ENCODE results near the gene AKR1C1. TPM values are rescaled to one million over a fixed set of nuclear protein-coding genes. Genes with fewer than 3 reads are reported as not detected.
"Not testable (repeated sequence)": the region's sequence is repeated elsewhere in the genome, so short reads cannot be mapped to it uniquely, and the experiment has no call there.

Gene AKR1C1
- total RNA-seq, 1 donor from 2014 or later = 1.3 TPM

- no peaks in the 10 kb centered on the region for H3K27me3 Mint-ChIP-seq (ENCODE audit: low read depth, unreplicated experiment)
- H3K4me1 ChIP-seq (ENCODE audit: insufficient read depth, low read length) = no peaks in the 10 kb centered on the region
- no peaks in the 10 kb centered on the region for H3K4me1 Mint-ChIP-seq (ENCODE audit: low read depth, unreplicated experiment)
- no peaks in the 10 kb centered on the region for H3K9me3 ChIP-seq (ENCODE audit: insufficient read depth, low read depth, low read length)
- FAIRE-seq (no peak), DNase-seq (ENCODE audit: low read depth) (no peak)
- no peak overlapping the region for H3K4me3 Mint-ChIP-seq (ENCODE audit: unreplicated experiment)
- no peak overlapping the region for H3K9ac ChIP-seq (ENCODE audit: low read length)
- H3K36me3 Mint-ChIP-seq (ENCODE audit: low read depth, unreplicated experiment) = no peaks in the 10 kb centered on the region
- no peak overlapping the region for H3K4me3 ChIP-seq (ENCODE audit: insufficient read depth, low read depth, low read length)
- TF ChIP-seq EZH2 (IDR thresholded peaks at IDR 0.05; ENCODE audit: insufficient read depth, low read length) = no peak
- TF ChIP-seq, protein P1, sequence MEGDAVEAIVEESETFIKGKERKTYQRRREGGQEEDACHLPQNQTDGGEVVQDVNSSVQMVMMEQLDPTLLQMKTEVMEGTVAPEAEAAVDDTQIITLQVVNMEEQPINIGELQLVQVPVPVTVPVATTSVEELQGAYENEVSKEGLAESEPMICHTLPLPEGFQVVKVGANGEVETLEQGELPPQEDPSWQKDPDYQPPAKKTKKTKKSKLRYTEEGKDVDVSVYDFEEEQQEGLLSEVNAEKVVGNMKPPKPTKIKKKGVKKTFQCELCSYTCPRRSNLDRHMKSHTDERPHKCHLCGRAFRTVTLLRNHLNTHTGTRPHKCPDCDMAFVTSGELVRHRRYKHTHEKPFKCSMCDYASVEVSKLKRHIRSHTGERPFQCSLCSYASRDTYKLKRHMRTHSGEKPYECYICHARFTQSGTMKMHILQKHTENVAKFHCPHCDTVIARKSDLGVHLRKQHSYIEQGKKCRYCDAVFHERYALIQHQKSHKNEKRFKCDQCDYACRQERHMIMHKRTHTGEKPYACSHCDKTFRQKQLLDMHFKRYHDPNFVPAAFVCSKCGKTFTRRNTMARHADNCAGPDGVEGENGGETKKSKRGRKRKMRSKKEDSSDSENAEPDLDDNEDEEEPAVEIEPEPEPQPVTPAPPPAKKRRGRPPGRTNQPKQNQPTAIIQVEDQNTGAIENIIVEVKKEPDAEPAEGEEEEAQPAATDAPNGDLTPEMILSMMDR (IDR thresholded peaks at IDR 0.05; ENCODE audit: insufficient read depth, low read depth, low read length) = no peak
- H3K79me2 ChIP-seq (ENCODE audit: insufficient read depth, low read length) = no peaks in the 10 kb centered on the region
- H4K20me1 ChIP-seq (ENCODE audit: insufficient read depth, low read length) = no peaks in the 10 kb centered on the region
- H3K9me3 Mint-ChIP-seq (ENCODE audit: unreplicated experiment) = no peaks in the 10 kb centered on the region
- no peaks in the 10 kb centered on the region for H3K36me3 ChIP-seq (ENCODE audit: insufficient read depth, low read length)
- H3K27ac Mint-ChIP-seq (ENCODE audit: unreplicated experiment) = no peak overlapping the region
- H3K4me2 ChIP-seq (ENCODE audit: low read length) = no peak overlapping the region
- no peaks in the 10 kb centered on the region for H3K27me3 ChIP-seq (ENCODE audit: insufficient read depth, low read length)
- no peak overlapping the region for H2AFZ ChIP-seq (ENCODE audit: low read depth, low read length)
- H3K27ac ChIP-seq (ENCODE audit: low read depth, low read length) = no peak overlapping the region
These were observed 49.4 kb downstream of the AKR1C1 start for GRCh38 chr10:5012595-5012994.

- Histone ChIP-seq H3K27me3 (ENCODE audit: insufficient read depth, low read length) (no peaks in the 10 kb centered on the region), H3K9me3 (ENCODE audit: insufficient read depth, low read depth, low read length) (no peaks in the 10 kb centered on the region), H3K9ac (ENCODE audit: low read length) (no peak overlapping the region), H3K27ac (ENCODE audit: low read depth, low read length) (no peak overlapping the region), H3K4me3 (ENCODE audit: insufficient read depth, low read depth, low read length) (no peak overlapping the region), H4K20me1 (ENCODE audit: insufficient read depth, low read length) (no peaks in the 10 kb centered on the region), H3K79me2 (ENCODE audit: insufficient read depth, low read length) (no peaks in the 10 kb centered on the region), H2AFZ (ENCODE audit: low read depth, low read length) (no peak overlapping the region), H3K4me2 (ENCODE audit: low read length) (no peak overlapping the region), H3K36me3 (ENCODE audit: insufficient read depth, low read length) (no peaks in the 10 kb centered on the region), H3K4me1 (ENCODE audit: insufficient read depth, low read length) (no peaks in the 10 kb centered on the region)
- TF ChIP-seq, protein P1 (IDR thresholded peaks at IDR 0.05; ENCODE audit: insufficient read depth, low read depth, low read length) = no peak
- TF ChIP-seq EZH2 (IDR thresholded peaks at IDR 0.05; ENCODE audit: insufficient read depth, low read length) = no peak
- Mint-ChIP-seq H3K4me1 (ENCODE audit: low read depth, unreplicated experiment) (no peaks in the 10 kb centered on the region), H3K27me3 (ENCODE audit: low read depth, unreplicated experiment) (no peaks in the 10 kb centered on the region), H3K36me3 (ENCODE audit: low read depth, unreplicated experiment) (no peaks in the 10 kb centered on the region), H3K9me3 (ENCODE audit: unreplicated experiment) (no peaks in the 10 kb centered on the region), H3K4me3 (ENCODE audit: unreplicated experiment) (no peak overlapping the region), H3K27ac (ENCODE audit: unreplicated experiment) (no peak overlapping the region)
- FAIRE-seq = no peak
- no peak for DNase-seq (ENCODE audit: low read depth)
These were observed 50.2 kb downstream of the AKR1C1 start for GRCh38 chr10:5013385-5013784.

- H3K4me3 Mint-ChIP-seq (ENCODE audit: unreplicated experiment); DNase-seq (ENCODE audit: low read depth); H3K4me1 Mint-ChIP-seq (ENCODE audit: low read depth, unreplicated experiment); FAIRE-seq; H3K36me3 ChIP-seq (ENCODE audit: insufficient read depth, low read length); H3K9me3 Mint-ChIP-seq (ENCODE audit: unreplicated experiment); H3K36me3 Mint-ChIP-seq (ENCODE audit: low read depth, unreplicated experiment); H3K4me1 ChIP-seq (ENCODE audit: insufficient read depth, low read length); H3K27me3 Mint-ChIP-seq (ENCODE audit: low read depth, unreplicated experiment); H3K79me2 ChIP-seq (ENCODE audit: insufficient read depth, low read length); H3K9ac ChIP-seq (ENCODE audit: low read length); H4K20me1 ChIP-seq (ENCODE audit: insufficient read depth, low read length); H3K4me2 ChIP-seq (ENCODE audit: low read length); H3K4me3 ChIP-seq (ENCODE audit: insufficient read depth, low read depth, low read length); H3K27ac Mint-ChIP-seq (ENCODE audit: unreplicated experiment); H2AFZ ChIP-seq (ENCODE audit: low read depth, low read length); H3K27me3 ChIP-seq (ENCODE audit: insufficient read depth, low read length); H3K9me3 ChIP-seq (ENCODE audit: insufficient read depth, low read depth, low read length); H3K27ac ChIP-seq (ENCODE audit: low read depth, low read length): not testable (repeated sequence)
These were observed 51.1 kb downstream of the AKR1C1 start for GRCh38 chr10:5014200-5014910.

Measured in astrocyte (in vitro differentiated cells and primary cell).